ENCODE measurements around the gene KRTAP9-6. TPM values are rescaled to one million over a fixed set of nuclear protein-coding genes. Genes with fewer than 3 reads are reported as not detected.
"Not testable (repeated sequence)": the region's sequence is repeated elsewhere in the genome, so short reads cannot be mapped to it uniquely, and the experiment has no call there.

Gene KRTAP9-6
- total RNA-seq, result not detected

- H3K27me3 ChIP-seq, result no peaks in the 10 kb centered on the region
- H3K4me1 ChIP-seq, result no peaks in the 10 kb centered on the region
- no peak for TF ChIP-seq CTCF (IDR thresholded peaks at IDR 0.05)
- no peak for TF ChIP-seq POLR2A (IDR thresholded peaks at IDR 0.05)
- no peak for TF ChIP-seq POLR2AphosphoS5 (IDR thresholded peaks at IDR 0.05)
- no peak for DNase-seq (ENCODE audit: low spot score in 2 of 2)
- H3K4me3 ChIP-seq, result no peak within 1 kb of the TSS
- H3K27ac ChIP-seq, result no peak within 1 kb of the TSS
- no peaks in the 10 kb centered on the region for H3K9me3 ChIP-seq
- intact Hi-C loops (cut with DNase I; ENCODE audit: low total_unique reads), result no loop called here
- no peaks in the 10 kb centered on the region for H3K36me3 ChIP-seq
These were observed at the start of gene KRTAP9-6 for GRCh38 chr17:41265078-41265477. Gene KRTAP9-6, plus strand, starts transcription at chr17:41265378. Its CDS starts 0 bp downstream, at chr17:41265378.

- Histone ChIP-seq H3K4me1 (no peaks in the 10 kb centered on the region), H3K4me3 (no peak overlapping the region), H3K27me3 (no peaks in the 10 kb centered on the region), H3K9me3 (no peaks in the 10 kb centered on the region), H3K27ac (no peak overlapping the region), H3K36me3 (no peaks in the 10 kb centered on the region)
- intact Hi-C loops (cut with DNase I; ENCODE audit: low total_unique reads), result no loop called here
- no peak for DNase-seq (ENCODE audit: low spot score in 2 of 2)
- no peak for TF ChIP-seq CTCF (IDR thresholded peaks at IDR 0.05)
- TF ChIP-seq POLR2AphosphoS5 (IDR thresholded peaks at IDR 0.05), result no peak
These were observed 49.5 kb upstream of the KRTAP9-6 start for GRCh38 chr17:41215681-41216080.

- TF ChIP-seq POLR2AphosphoS5 (IDR thresholded peaks at IDR 0.05) (no peak), CTCF (IDR thresholded peaks at IDR 0.05) (no peak), POLR2A (IDR thresholded peaks at IDR 0.05) (no peak)
- no peak for DNase-seq (ENCODE audit: low spot score in 2 of 2)
- Histone ChIP-seq H3K27ac (no peak overlapping the region), H3K36me3 (no peaks in the 10 kb centered on the region), H3K9me3 (no peaks in the 10 kb centered on the region), H3K4me3 (no peak overlapping the region), H3K4me1 (no peaks in the 10 kb centered on the region), H3K27me3 (no peaks in the 10 kb centered on the region)
- intact Hi-C loops (cut with DNase I; ENCODE audit: low total_unique reads), result no loop called here
These were observed 41.4 kb upstream of the KRTAP9-6 start for GRCh38 chr17:41223821-41224220.

GRCh38 chr17:41226051-41226450 is 39.1 kb upstream of the KRTAP9-6 start:
- H3K36me3 ChIP-seq, result no peaks in the 10 kb centered on the region
- H3K4me3 ChIP-seq, result no peak overlapping the region
- H3K27me3 ChIP-seq, result no peaks in the 10 kb centered on the region
- intact Hi-C loops (cut with DNase I; ENCODE audit: low total_unique reads), result no loop called here
- no peaks in the 10 kb centered on the region for H3K9me3 ChIP-seq
- H3K27ac ChIP-seq, result no peak overlapping the region
- H3K4me1 ChIP-seq, result no peaks in the 10 kb centered on the region
- DNase-seq (ENCODE audit: low spot score in 2 of 2), result no peak
- no peak for TF ChIP-seq POLR2AphosphoS5 (IDR thresholded peaks at IDR 0.05)
- no peak for TF ChIP-seq POLR2A (IDR thresholded peaks at IDR 0.05)
- TF ChIP-seq CTCF (IDR thresholded peaks at IDR 0.05), result no peak

- not testable (repeated sequence) for H3K27me3 ChIP-seq
These were observed 38.5 kb upstream of the KRTAP9-6 start, which contains the start of gene KRTAP9-2 for GRCh38 chr17:41226598-41227095. Gene KRTAP9-2, plus strand, starts transcription at chr17:41226648. Its CDS starts 7 bp downstream, at chr17:41226655.

GRCh38 chr17:41230094-41230493 is 35.1 kb upstream of the KRTAP9-6 start:
- TF ChIP-seq POLR2A (IDR thresholded peaks at IDR 0.05) (no peak), POLR2AphosphoS5 (IDR thresholded peaks at IDR 0.05) (no peak), CTCF (IDR thresholded peaks at IDR 0.05) (no peak)
- Histone ChIP-seq H3K9me3 (no peaks in the 10 kb centered on the region), H3K27ac (no peak overlapping the region), H3K27me3 (no peaks in the 10 kb centered on the region), H3K4me3 (no peak overlapping the region), H3K36me3 (no peaks in the 10 kb centered on the region), H3K4me1 (no peaks in the 10 kb centered on the region)
- DNase-seq (ENCODE audit: low spot score in 2 of 2), result no peak
- intact Hi-C loops (cut with DNase I; ENCODE audit: low total_unique reads), result no loop called here

More at GRCh38 chr17:41226598-41227095, 38.5 kb upstream of the KRTAP9-6 start, which contains the start of gene KRTAP9-2:
- intact Hi-C loops (cut with DNase I; ENCODE audit: low total_unique reads); H3K27ac ChIP-seq; DNase-seq (ENCODE audit: low spot score in 2 of 2); H3K4me3 ChIP-seq; H3K36me3 ChIP-seq; H3K9me3 ChIP-seq; H3K4me1 ChIP-seq: not testable (repeated sequence)

Data from breast epithelium (tissue), 4 donors.